WTC11 (cell line): ENCODE results near the gene CPOX.

Source experiments
- CTCF ChIP-seq: fragments of 200-600 bp; IDR thresholded peaks from 2 replicates; pipeline ENCODE4 v1.8.0; 2022; ENCODE audit warnings: antibody characterized with exemption
- ZNF416 ChIP-seq: fragments of 250-450 bp; sonication (Bioruptor Pico); IDR thresholded peaks from 2 replicates; pipeline ENCODE4 v1.9.0; 2021; ENCODE audit warnings: mild to moderate bottlenecking, inconsistent platforms

GRCh38 chr3:98561727-98562521, 31.5 kb downstream of the CPOX start:
- TF ChIP-seq ZNF416 (no peak), CTCF (no peak)
